Measurements from ENCODE around the gene ARID1B. TPM values are rescaled to one million over a fixed set of nuclear protein-coding genes. Genes with fewer than 3 reads are reported as not detected.

The ARID1B gene
- total RNA-seq, 6 experiments from 2014 or later: 23.2 to 35.3 (median 30.7) TPM

GRCh38 chr6:157221817-157222175, 444.6 kb downstream of the ARID1B start:
- Histone ChIP-seq H3K36me3 (no peaks in the 10 kb centered on the region), H3K27ac (no peak overlapping the region), H3K9me3 (no peaks in the 10 kb centered on the region), H3K27me3 (no peaks in the 10 kb centered on the region), H3K4me3 (no peak overlapping the region), H3K4me1 (no peaks in the 10 kb centered on the region)
- DNase-seq (no peak), ATAC-seq (no peak)
- TF ChIP-seq POLR2A (IDR thresholded peaks at IDR 0.05): no peak
- TF ChIP-seq, protein P1, sequence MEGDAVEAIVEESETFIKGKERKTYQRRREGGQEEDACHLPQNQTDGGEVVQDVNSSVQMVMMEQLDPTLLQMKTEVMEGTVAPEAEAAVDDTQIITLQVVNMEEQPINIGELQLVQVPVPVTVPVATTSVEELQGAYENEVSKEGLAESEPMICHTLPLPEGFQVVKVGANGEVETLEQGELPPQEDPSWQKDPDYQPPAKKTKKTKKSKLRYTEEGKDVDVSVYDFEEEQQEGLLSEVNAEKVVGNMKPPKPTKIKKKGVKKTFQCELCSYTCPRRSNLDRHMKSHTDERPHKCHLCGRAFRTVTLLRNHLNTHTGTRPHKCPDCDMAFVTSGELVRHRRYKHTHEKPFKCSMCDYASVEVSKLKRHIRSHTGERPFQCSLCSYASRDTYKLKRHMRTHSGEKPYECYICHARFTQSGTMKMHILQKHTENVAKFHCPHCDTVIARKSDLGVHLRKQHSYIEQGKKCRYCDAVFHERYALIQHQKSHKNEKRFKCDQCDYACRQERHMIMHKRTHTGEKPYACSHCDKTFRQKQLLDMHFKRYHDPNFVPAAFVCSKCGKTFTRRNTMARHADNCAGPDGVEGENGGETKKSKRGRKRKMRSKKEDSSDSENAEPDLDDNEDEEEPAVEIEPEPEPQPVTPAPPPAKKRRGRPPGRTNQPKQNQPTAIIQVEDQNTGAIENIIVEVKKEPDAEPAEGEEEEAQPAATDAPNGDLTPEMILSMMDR (IDR thresholded peaks at IDR 0.05): no peak
- 61% methylated on average over 3 of the region's 11 CpGs for WGBS (ENCODE audit: insufficient coverage, low coverage, low lambda C conversion rate, missing lambda C conversion rate)
- intact Hi-C loops (cut with DNase I): no loop called here

GRCh38 chr6:157222201-157222981, 445.2 kb downstream of the ARID1B start:
- Histone ChIP-seq H3K4me1 (no peaks in the 10 kb centered on the region), H3K9me3 (no peaks in the 10 kb centered on the region), H3K27me3 (no peaks in the 10 kb centered on the region), H3K36me3 (no peaks in the 10 kb centered on the region), H3K27ac (no peak overlapping the region), H3K4me3 (no peak overlapping the region)
- TF ChIP-seq, protein P1 (IDR thresholded peaks at IDR 0.05): no peak
- no peak for TF ChIP-seq POLR2A (IDR thresholded peaks at IDR 0.05)
- WGBS (ENCODE audit: insufficient coverage, low coverage, low lambda C conversion rate, missing lambda C conversion rate): 79% methylated on average over 6 of the region's 17 CpGs
- intact Hi-C loops (cut with DNase I): no loop called here
- ATAC-seq (no peak), DNase-seq (no peak)

DNA sequence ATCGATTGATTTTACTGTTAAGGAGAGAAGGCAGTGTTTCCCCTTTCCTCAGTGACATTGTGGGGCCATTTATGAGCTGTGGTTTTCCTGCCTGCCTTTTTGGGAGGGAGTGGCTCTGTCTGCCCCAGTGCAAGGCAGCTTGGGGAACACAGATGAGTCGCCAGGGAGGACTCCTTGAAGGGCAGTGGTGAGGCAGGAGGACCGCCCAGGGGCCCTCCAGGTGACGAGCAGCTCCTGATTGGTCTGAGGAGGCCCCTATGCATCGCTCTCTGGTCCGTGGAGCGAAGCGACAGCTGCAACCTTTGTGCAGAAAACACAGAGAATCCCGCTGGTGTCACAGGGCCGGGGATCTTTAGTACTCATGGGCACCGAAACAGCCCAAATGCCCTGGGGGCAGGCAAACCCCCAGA, 445.8 kb downstream of the ARID1B start:
- no peaks in the 10 kb centered on the region for H3K4me1 ChIP-seq
- DNase-seq (no peak), ATAC-seq (no peak)
- no peak overlapping the region for H3K27ac ChIP-seq
- no CpG with 5 or more reads among the region's 11 CpGs for WGBS (ENCODE audit: insufficient coverage, low coverage, low lambda C conversion rate, missing lambda C conversion rate)
- no peaks in the 10 kb centered on the region for H3K36me3 ChIP-seq
- no peak for TF ChIP-seq POLR2A (IDR thresholded peaks at IDR 0.05)
- TF ChIP-seq, protein P1 (IDR thresholded peaks at IDR 0.05): no peak
- intact Hi-C loops (cut with DNase I): no loop called here
- H3K9me3 ChIP-seq: no peaks in the 10 kb centered on the region
- H3K4me3 ChIP-seq: no peak overlapping the region
- no peaks in the 10 kb centered on the region for H3K27me3 ChIP-seq

- H3K4me1 ChIP-seq: no peaks in the 10 kb centered on the region
- intact Hi-C loops (cut with DNase I): no loop called here
These were observed 446.3 kb downstream of the ARID1B start for GRCh38 chr6:157223511-157223910.

More at GRCh38 chr6:157223511-157223910, 446.3 kb downstream of the ARID1B start:
- 95% methylated on average over 8 of the region's 15 CpGs for WGBS (ENCODE audit: insufficient coverage, low coverage, low lambda C conversion rate, missing lambda C conversion rate)
- Histone ChIP-seq H3K27me3 (no peaks in the 10 kb centered on the region), H3K9me3 (no peaks in the 10 kb centered on the region), H3K36me3 (no peaks in the 10 kb centered on the region), H3K4me3 (no peak overlapping the region), H3K27ac (no peak overlapping the region)
- DNase-seq (no peak), ATAC-seq (no peak)
- TF ChIP-seq POLR2A (IDR thresholded peaks at IDR 0.05): no peak
- TF ChIP-seq, protein P1 (IDR thresholded peaks at IDR 0.05): no peak
